Fibroblast of pulmonary artery (primary cell): Measurements from ENCODE around the gene SYT9.

Experiments
- DNase-seq: peaks from one replicate; pipeline ENCODE4 v3.0.0-alpha.2; 2010; ENCODE audit warnings: low read depth
- H3K4me3 ChIP-seq: replicated peaks from 2 replicates; pipeline ENCODE4 v1.5.1; 2011; ENCODE audit warnings: low read depth, mild to moderate bottlenecking, control low read depth, low read length, moderate library complexity
- TF ChIP-seq, protein P1 (sequence below): IDR thresholded peaks from 2 replicates; pipeline ENCODE4 v1.5.1; 2011; ENCODE audit warnings: mild to moderate bottlenecking, control low read depth, low read length, inconsistent platforms; ENCODE audit errors: missing control alignments

The SYT9 gene

DNA sequence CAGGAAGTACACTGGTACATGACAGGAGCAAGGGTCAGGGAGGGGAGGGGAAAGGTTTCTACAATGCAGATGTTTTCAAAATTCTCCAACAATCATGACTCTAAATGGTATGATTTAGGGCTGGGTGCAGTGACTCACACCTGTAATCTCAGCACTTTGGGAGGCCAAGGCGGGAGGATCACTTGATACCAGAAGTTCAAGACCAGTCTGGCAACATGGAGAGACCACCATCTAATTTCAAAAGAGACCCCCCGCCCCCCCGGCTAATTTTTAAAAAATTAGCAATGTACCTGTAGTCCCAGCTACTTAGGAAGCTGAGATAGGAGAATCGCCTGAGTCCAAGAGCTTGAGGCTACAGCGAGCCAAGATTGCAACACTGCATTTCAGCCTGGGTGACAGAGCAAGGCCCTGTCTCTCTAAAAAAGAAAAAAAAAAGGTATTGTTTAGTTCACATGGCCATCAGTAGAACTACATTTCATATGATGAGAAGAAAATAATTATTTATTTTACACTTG, 217.7 kb downstream of the SYT9 start:
- no peak for DNase-seq
- H3K4me3 ChIP-seq, result no peak overlapping the region
- TF ChIP-seq, protein P1, sequence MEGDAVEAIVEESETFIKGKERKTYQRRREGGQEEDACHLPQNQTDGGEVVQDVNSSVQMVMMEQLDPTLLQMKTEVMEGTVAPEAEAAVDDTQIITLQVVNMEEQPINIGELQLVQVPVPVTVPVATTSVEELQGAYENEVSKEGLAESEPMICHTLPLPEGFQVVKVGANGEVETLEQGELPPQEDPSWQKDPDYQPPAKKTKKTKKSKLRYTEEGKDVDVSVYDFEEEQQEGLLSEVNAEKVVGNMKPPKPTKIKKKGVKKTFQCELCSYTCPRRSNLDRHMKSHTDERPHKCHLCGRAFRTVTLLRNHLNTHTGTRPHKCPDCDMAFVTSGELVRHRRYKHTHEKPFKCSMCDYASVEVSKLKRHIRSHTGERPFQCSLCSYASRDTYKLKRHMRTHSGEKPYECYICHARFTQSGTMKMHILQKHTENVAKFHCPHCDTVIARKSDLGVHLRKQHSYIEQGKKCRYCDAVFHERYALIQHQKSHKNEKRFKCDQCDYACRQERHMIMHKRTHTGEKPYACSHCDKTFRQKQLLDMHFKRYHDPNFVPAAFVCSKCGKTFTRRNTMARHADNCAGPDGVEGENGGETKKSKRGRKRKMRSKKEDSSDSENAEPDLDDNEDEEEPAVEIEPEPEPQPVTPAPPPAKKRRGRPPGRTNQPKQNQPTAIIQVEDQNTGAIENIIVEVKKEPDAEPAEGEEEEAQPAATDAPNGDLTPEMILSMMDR, result no peak

DNA sequence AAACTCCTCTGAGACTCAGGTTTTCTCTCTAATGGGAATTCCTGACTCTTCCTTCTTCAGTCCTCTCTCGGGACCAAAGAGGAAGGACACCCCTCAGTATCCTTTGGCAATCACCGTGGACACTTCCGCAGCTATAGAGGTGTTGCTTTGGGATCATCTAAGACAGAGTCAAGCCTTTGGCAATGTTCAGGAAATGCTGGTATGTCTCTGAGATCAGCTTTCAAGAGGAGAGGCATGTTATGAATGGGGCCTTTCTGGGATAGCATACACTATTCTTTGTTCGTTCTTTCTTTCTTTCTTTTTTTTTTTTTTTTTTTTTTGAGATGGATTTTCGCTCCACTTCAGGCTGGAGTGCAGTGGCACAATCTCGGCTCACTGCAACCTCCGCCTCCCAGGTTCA, 219.4 kb downstream of the SYT9 start:
- H3K4me3 ChIP-seq, result no peak overlapping the region
- TF ChIP-seq, protein P1, result no peak
- no peak for DNase-seq

DNA sequence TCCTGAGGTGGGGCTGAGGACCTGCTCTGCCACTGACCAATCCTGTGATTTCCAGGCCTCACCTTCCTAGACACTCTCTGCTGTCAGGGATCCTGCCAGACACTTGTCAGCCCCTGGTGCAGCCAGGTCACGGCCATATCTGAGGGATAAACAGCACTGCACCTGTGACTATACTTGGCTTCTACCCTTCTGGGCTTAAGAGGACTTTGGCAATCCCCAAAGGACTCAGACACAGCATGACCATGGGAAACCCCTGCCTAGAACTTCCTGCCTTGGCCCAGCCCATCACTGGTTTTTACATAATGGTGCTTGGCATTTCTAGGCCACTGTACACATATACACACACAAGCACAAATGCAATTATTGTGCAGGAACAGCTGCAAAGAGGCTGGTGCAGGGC, 222.0 kb downstream of the SYT9 start:
- DNase-seq, result no peak
- H3K4me3 ChIP-seq, result no peak overlapping the region
- TF ChIP-seq, protein P1, result no peak

DNA sequence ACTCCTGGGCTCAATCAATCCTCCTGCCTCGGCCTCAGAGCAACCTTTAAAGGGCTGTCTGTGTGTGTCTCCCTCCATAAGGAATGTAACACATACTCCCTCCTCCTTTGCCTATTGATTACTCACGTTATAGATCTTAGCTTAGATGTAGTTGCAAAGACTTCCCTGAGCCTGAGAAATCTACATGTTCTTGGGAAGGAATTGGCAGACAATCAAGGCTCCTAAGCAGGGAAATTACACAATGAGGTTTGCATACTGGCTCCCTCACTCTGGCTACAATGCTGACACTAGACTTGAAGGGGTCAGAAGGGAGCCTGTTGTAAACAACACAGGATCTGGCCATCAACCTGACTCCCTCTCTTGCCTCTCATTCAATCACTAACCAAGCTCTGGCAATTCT, 228.4 kb downstream of the SYT9 start:
- DNase-seq, result peak; percentile 43
- TF ChIP-seq, protein P1, result no peak
- no peak overlapping the region for H3K4me3 ChIP-seq

DNA sequence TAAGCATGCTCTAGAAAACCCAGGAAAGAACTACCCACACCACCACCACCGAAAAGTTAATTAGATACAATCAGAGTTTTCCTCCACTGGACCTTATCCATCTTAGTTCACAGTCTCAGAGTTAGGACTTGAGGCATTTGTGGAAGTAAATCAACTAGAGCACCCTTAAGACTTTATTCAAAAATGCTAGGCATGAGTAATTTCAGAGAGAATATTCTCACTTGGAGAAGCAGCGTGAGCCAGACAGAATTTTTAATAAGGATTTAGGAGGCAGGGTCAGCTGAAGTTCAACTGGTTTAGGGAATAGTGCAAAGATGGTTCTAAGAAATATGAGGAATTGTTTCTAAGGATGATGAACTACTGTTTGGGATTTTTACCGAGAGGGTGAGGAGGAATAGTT, 232.4 kb downstream of the SYT9 start:
- TF ChIP-seq, protein P1, result no peak
- no peak for DNase-seq
- no peak overlapping the region for H3K4me3 ChIP-seq

DNA sequence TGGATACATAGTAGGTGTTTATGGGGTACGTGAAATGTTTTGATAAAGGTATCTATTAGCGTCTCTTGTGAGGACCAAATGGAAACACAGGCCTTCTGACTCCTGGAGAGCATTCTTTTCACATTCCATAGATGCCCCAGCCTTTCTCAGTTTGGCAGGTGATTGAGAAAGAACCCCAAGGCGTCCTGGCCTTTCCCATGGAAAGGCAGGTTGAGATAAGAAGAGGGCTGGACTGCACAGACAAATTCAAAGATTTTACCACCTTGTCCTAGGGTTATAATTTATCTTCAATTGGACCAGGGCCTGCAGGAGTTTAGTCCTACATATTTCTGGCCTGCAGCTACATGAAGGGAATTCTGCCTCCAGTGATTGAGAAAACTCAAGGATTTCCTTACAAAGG, 232.9 kb downstream of the SYT9 start:
- no peak for DNase-seq
- TF ChIP-seq, protein P1, result no peak
- no peak overlapping the region for H3K4me3 ChIP-seq
